HG03097 (cell line): ENCODE results near the gene BMERB1.
"Not testable (repeated sequence)": the region's sequence is repeated elsewhere in the genome, so short reads cannot be mapped to it uniquely, and the experiment has no call there.

Source experiments
- ATAC-seq: cut with Tn5 transposase; IDR thresholded peaks from one replicate; pipeline ENCODE4 v1.9.1; 2021; ENCODE audit not compliant: unreplicated experiment, low FRiP score

Gene BMERB1

DNA sequence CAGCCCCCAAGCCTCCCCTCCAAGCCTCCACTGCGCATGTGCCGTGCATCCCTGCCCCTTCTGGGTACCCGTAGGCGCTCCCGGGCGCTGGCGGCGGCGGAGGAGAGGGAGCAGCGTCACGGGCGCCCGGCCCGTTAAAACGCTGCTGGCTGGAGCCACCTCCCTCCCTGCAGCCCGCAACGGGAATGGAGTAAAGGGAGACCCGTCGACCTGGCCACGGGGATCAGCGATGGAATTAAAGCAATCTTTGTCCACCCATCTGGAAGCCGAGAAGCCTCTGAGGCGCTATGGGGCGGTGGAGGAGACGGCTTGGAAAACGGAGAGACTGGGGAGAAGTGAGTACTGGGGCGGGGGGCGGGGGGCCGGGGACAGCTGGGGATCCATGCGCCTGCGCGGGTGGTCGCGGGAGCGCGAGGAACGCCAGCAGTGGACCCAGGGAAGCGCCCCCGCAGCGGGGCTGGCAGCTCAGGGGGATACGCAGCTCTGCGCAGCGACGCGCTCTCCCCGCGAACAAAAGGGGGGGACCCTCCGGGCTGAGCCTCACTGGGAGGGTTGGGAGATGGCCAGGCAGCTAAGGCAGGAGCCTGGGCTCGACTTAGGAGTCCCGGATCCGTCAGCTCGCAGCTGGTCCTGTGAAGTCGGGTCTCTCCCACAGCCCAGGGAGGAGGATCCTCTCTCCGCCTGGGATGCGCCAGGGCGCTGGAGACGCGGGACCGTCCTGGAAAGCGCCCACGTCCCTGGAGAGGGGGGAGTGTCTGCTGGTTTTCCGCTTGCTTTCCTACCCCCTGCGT lies at the start of gene BMERB1:
BMERB1 (plus strand) TSS at position 164 of the 791 bp plus-strand sequence; CDS start at position 230, 66 bp downstream.
- no peak for ATAC-seq

DNA sequence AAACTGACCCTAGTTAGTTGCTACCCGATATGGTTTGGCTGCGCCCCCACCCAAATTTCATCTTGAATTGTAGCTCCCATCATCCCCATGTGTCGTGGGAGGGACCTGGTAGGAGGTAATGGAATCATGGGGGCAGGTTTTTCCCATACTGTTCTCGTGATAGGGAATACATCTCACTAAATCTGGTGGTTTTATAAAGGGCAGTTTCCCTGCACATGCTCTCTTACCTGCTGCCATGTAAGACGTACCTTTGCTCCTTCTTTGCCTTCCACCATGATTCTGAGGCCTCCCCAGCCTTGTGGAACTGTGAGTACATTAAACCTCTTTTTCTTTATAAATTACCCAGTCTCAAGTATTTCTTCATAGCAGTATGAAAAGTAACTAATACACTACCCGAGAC lies 46.3 kb upstream of the BMERB1 start:
- not testable (repeated sequence) for ATAC-seq

DNA sequence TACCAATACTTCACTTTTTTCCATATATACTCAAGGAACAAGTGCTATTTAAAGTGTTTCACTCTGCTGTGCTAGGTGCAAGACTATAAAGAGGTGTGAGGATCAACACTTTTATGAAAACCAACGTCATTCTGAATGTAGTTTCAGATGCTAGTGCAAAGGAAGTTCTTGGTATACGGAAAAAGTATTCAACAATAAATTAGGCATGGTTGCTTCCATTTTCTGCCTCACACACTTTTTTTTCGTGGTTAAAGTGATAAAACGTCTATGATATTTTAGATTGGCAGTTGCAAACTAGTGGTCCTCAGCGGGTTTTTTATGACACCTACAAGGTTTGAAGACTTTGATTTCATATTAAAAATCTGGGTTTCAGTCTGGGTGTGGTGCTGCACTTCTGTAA lies 44.5 kb upstream of the BMERB1 start:
- ATAC-seq: not testable (repeated sequence)

GRCh38 chr16:15393025-15393424 lies 41.4 kb upstream of the BMERB1 start:
- ATAC-seq: not testable (repeated sequence)

- not testable (repeated sequence) for ATAC-seq
Observed at GRCh38 chr16:15395631-15396508, 38.5 kb upstream of the BMERB1 start, which contains the start of gene MPV17L. Gene MPV17L (plus strand): TSS chr16:15395754. CDS start chr16:15395898, 144 bp downstream.

GRCh38 chr16:15396509-15396829 lies 37.9 kb upstream of the BMERB1 start:
- ATAC-seq: not testable (repeated sequence)

- ATAC-seq: no peak
Observed at GRCh38 chr16:15396948-15397594, 37.3 kb upstream of the BMERB1 start.

- ATAC-seq: no peak
Observed at GRCh38 chr16:15398618-15399316, 35.6 kb upstream of the BMERB1 start.

- no peak for ATAC-seq
Observed at GRCh38 chr16:15399317-15399716, 35.1 kb upstream of the BMERB1 start.

DNA sequence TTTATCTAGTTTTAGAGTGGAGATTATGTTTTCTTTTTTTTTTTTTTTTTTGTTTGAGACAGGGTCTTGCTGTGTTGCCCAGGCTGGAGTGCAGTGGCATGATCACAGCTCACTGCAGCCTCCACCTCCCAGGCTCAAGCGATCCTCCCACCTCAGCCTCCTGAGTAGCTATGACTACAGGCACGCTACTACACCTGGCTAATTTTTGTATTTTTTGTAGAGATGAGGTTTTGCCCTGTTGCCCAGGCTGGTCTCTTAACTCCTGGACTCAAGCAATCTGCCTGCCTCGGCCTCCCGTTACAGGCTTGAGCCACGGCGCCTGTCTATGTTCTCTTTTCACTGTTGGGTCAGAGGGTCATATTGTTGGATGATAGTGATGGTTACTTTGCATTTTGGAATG lies 34.1 kb upstream of the BMERB1 start:
- not testable (repeated sequence) for ATAC-seq

DNA sequence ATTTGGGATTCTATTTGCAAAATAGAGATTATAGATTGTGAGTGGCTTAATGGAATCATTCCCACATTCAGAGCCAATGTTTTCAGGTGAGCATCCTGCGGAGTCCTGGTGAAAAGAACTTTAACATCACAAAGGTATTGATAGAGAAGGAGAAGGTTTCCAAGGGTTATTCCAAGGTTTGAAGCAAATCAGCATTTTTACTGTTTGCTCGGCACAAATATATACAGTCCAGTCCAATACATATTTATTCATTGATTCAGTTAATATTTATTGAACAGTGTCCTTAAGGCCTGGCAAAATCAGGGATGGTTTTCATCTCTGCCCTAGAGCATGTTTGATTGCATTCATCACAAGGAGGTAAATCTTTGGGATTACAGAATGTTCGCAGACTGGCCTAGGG lies 32.4 kb upstream of the BMERB1 start:
- no peak for ATAC-seq

DNA sequence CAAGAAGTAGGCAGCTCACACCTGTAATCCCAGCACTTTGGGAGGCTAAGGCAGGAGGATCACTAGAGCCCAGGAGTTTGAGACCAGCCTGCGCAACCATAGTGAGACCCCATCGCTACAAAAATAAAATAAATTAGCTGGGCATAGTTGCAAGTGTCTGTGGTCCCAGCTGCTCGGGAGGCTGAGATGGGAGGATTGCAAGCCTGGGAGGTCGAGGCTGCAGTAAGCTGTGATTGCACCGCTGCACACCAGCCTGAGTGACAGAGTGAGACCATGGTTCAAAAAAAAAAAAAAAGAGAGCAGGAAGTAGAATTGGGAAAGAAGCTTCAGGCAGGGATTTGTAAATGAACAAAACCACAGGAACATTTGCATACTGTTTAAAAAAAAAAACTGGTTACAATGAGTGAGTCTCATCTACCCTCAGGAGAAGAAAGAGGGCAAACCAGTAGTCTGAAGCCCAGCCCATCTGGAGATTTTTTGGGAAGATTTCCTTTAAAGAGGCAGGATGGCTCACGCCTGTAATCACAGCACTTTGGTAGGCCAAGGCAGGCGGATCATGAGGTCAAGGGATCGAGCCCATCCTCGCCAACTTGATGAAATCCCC lies 30.9 kb upstream of the BMERB1 start:
- no peak for ATAC-seq

DNA sequence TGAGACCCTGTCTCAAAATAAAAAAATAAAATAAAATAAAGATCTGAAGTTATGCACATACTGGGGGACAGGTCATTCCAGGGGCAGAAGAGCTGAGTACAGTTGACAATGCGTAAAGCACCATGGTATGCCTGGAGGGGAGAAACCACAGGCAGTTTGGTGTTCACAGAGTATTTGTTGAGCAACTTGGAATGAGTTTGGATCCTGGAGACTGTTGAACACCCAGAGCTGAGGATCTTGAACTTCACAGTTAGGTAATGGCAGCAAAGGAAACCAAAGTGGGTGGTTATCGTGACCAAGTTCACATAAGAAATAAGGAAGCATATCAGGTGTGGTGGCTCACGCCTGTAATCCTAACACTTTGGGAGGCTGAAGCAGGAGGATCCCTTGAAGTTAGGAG lies 30.3 kb upstream of the BMERB1 start:
- ATAC-seq: not testable (repeated sequence)

GRCh38 chr16:15404792-15405191 lies 29.6 kb upstream of the BMERB1 start:
- ATAC-seq: no peak

DNA sequence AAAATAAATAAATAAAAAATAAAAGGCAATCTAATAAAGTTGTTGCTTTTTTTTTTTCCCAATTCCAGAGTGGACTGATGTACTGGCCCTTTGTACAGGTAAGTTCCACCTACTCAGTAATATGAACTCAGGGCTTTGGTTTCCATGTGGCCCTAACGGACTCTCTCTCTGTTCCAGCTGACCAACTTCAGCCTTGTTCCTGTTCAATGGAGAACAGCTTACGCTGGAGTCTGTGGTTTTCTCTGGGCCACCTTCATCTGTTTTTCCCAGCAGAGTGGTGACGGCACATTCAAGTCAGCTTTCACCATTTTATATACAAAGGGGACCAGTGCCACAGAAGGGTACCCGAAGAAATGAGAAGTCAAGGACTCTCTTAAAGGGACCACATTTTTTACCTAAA lies 26.6 kb upstream of the BMERB1 start:
- ATAC-seq: not testable (repeated sequence)

DNA sequence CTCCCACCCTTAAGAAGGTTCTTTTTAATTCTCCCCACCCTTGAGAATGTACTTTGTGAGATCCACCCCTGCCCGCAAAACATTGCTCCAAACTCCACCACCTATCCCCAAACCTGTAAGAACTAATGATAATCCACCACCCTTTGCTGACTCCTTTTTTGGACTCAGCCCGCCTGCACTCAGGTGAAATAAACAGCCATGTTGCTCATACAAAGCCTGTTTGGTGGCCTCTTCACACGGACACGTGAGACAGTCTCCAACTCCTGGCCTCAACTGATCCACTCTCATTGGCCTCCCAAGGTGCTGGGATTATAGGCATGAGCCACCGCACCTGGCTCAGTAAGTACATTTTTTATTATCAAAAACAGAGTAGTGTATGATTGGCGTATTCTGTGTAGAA lies 24.9 kb upstream of the BMERB1 start:
- ATAC-seq: not testable (repeated sequence)

GRCh38 chr16:15415511-15415985 lies 18.8 kb upstream of the BMERB1 start:
- ATAC-seq: no peak

DNA sequence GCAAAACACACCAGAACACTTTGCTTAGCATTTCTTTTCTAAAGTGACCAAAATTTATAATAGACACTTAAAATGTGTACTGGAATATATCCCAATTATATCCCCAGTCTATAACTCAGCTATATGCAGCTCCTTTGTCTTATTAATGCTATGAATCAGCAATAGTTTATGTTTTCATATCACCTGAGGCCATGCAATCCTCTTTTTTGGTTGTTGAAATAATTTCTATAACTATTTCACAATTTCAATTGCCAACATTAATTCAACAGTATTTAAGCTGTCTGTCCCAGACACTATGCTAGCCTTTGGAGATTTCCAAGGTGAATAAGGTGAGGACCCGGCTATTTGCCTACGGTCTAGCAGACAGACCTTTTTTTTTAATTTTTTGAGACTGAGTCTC lies 17.2 kb upstream of the BMERB1 start:
- ATAC-seq: no peak

DNA sequence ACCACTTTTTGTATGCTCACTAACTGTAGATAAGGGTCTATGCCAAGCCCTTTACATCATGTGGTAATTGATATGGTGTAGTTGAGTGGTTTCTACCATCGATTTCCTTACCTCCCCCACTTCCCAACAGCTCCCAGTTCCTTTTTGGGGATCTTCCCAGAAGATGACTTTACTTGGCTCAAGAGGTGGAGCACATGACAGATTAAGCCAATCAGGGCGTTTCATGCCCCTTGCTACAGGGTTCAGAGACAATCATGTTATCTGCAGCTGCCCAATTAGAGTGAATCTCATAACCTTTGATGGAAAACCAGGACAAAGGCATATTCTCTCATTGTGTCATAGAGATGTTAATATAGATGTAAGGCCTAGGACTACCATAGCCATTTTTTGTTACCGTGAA lies 16.2 kb upstream of the BMERB1 start:
- no peak for ATAC-seq

GRCh38 chr16:15421696-15422095 lies 12.7 kb upstream of the BMERB1 start:
- ATAC-seq: not testable (repeated sequence)
